Peyer's patch (tissue), 4 donors: ENCODE results near the gene CFAP54. TPM values are rescaled to one million over a fixed set of nuclear protein-coding genes. Genes with fewer than 3 reads are reported as not detected.

Experiments used
- DNase-seq, 3 donors: peaks; one replicate each; pipeline ENCODE4 v3.0.0-alpha.2; 2017 to 2019
- H3K27ac ChIP-seq, 4 donors: fragments of 200-600 bp; sonication (generic); one replicate each; pipeline ENCODE4 v1.5.1; 2016 to 2019
- H3K27me3 ChIP-seq, 2 donors: fragments of 200-600 bp; sonication (generic); one replicate each; pipeline ENCODE4 v1.5.1; 2019
- H3K36me3 ChIP-seq, 3 donors: fragments of 200-600 bp; sonication (generic); one replicate each; pipeline ENCODE4 v1.5.1; 2016 to 2019
- H3K4me1 ChIP-seq, 4 donors: fragments of 200-600 bp; sonication (generic); one replicate each; pipeline ENCODE4 v1.5.1; 2016 to 2019
- H3K4me3 ChIP-seq, 4 donors: fragments of 200-600 bp; sonication (generic); 1 replicate in 3 of 4; 2 replicates in 1 of 4; pipeline ENCODE4 v1.5.1; 2016 to 2019; ENCODE audit warnings: mild to moderate bottlenecking in 1 of 4
- H3K9me3 ChIP-seq, 4 donors: fragments of 200-600 bp; sonication (generic); one replicate each; pipeline ENCODE4 v1.5.1; 2016 to 2019; ENCODE audit warnings: mild to moderate bottlenecking in 1 of 4
- CTCF ChIP-seq, 6 experiments: fragments of 450-650 bp in 4 of 6; fragments of 200-600 bp in 2 of 6; sonication (generic) in 1 of 6; IDR thresholded peaks; one replicate each; pipeline ENCODE4 v1.5.1; 2017 to 2019; ENCODE audit warnings: antibody characterized with exemption in 6 of 6, mild to moderate bottlenecking in 3 of 6, moderate library complexity in 1 of 6
- POLR2A ChIP-seq, 2 donors: fragments of 450-650 bp; IDR thresholded peaks; one replicate each; pipeline ENCODE4 v1.5.1; 2017; ENCODE audit warnings: antibody characterized with exemption in 2 of 2, mild to moderate bottlenecking in 2 of 2, moderate library complexity in 2 of 2
- total RNA-seq, 4 donors: library from RNA; depleted of rRNA; stranded (reverse); fragments of >200 nt; gene quantifications; one replicate each; pipeline ENCODE4 v1.1.0, GENCODE V29; 2016

The CFAP54 gene
- total RNA-seq, 4 donors from 2014 or later: 0.80 to 2.7 (median 0.83) TPM; not detected in 1

GRCh38 chr12:96870946-96871345 is 381.6 kb downstream of the CFAP54 start:
- Histone ChIP-seq H3K27me3 (no peaks in the 10 kb centered on the region), H3K4me3 (no peak overlapping the region), H3K9me3 (no peaks in the 10 kb centered on the region), H3K36me3 (no peaks in the 10 kb centered on the region), H3K4me1 (no peaks in the 10 kb centered on the region), H3K27ac (no peak overlapping the region)
- DNase-seq: no peak
- TF ChIP-seq POLR2A (IDR thresholded peaks at IDR 0.05) (no peak), CTCF (IDR thresholded peaks at IDR 0.05) (no peak)

- Histone ChIP-seq H3K4me3 (no peak overlapping the region), H3K4me1 (no peaks in the 10 kb centered on the region), H3K9me3 (no peaks in the 10 kb centered on the region), H3K27ac (no peak overlapping the region), H3K36me3 (no peaks in the 10 kb centered on the region), H3K27me3 (no peaks in the 10 kb centered on the region)
- TF ChIP-seq CTCF (IDR thresholded peaks at IDR 0.05) (no peak), POLR2A (IDR thresholded peaks at IDR 0.05) (no peak)
- no peak for DNase-seq
Observed at GRCh38 chr12:96872961-96873360, 383.6 kb downstream of the CFAP54 start.

DNA sequence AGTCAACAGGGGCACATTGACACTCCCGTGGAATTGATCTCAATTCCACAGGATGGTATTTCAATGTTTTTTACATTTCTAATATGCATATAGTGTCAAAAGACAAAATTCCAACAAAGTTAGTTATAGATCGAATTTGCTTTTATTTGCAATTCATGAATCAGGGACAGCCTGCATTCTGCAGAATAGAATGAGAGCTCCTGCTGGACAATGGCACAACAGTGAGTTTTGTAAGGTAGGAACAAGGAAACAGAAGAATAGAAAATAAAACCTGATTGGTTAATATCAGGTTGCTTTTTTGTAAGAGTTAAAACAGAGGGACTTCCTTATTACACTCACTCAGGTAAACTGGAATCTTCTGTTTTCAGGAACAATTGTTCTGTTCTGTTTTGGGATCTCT is 384.8 kb downstream of the CFAP54 start:
- Histone ChIP-seq H3K27me3 (no peaks in the 10 kb centered on the region), H3K4me3 (no peak overlapping the region), H3K36me3 (no peaks in the 10 kb centered on the region), H3K4me1 (no peaks in the 10 kb centered on the region), H3K27ac (no peak overlapping the region), H3K9me3 (no peaks in the 10 kb centered on the region)
- DNase-seq: no peak
- TF ChIP-seq POLR2A (IDR thresholded peaks at IDR 0.05): no peak
- TF ChIP-seq CTCF (IDR thresholded peaks at IDR 0.05): no peak

- TF ChIP-seq CTCF (IDR thresholded peaks at IDR 0.05): no peak
- TF ChIP-seq POLR2A (IDR thresholded peaks at IDR 0.05): no peak
- no peak for DNase-seq
- no peaks in the 10 kb centered on the region for H3K9me3 ChIP-seq
- no peaks in the 10 kb centered on the region for H3K36me3 ChIP-seq
- H3K4me3 ChIP-seq: no peak overlapping the region
- no peaks in the 10 kb centered on the region for H3K27me3 ChIP-seq
- H3K4me1 ChIP-seq: no peaks in the 10 kb centered on the region
- H3K27ac ChIP-seq: no peak overlapping the region
Observed at GRCh38 chr12:96876966-96877365, 387.6 kb downstream of the CFAP54 start.

- no peak for DNase-seq
- H3K27me3 ChIP-seq: no peaks in the 10 kb centered on the region
- no peaks in the 10 kb centered on the region for H3K36me3 ChIP-seq
- no peak overlapping the region for H3K4me3 ChIP-seq
- no peaks in the 10 kb centered on the region for H3K9me3 ChIP-seq
- TF ChIP-seq CTCF (IDR thresholded peaks at IDR 0.05) (no peak), POLR2A (IDR thresholded peaks at IDR 0.05) (no peak)
- no peak overlapping the region for H3K27ac ChIP-seq
- no peaks in the 10 kb centered on the region for H3K4me1 ChIP-seq
Observed at GRCh38 chr12:96878704-96879103, 389.3 kb downstream of the CFAP54 start.

- TF ChIP-seq CTCF (IDR thresholded peaks at IDR 0.05) (no peak), POLR2A (IDR thresholded peaks at IDR 0.05) (no peak)
- H3K9me3 ChIP-seq: no peaks in the 10 kb centered on the region
- no peaks in the 10 kb centered on the region for H3K36me3 ChIP-seq
- DNase-seq: no peak
- no peaks in the 10 kb centered on the region for H3K27me3 ChIP-seq
- H3K27ac ChIP-seq: no peak overlapping the region
- no peak overlapping the region for H3K4me3 ChIP-seq
- no peaks in the 10 kb centered on the region for H3K4me1 ChIP-seq
Observed at GRCh38 chr12:96879301-96879700, 389.9 kb downstream of the CFAP54 start.
